H1 (cell line): ENCODE measurements around the gene FAM120A. TPM values are rescaled to one million over a fixed set of nuclear protein-coding genes. Genes with fewer than 3 reads are reported as not detected.

Experiments used
- CTCF ChIA-PET: fragments of 300-600 bp; sonication (Branson Sonifier 250); formaldehyde crosslinking; loops from one replicate; lab custom pipeline; 2021; ENCODE audit not compliant: partially characterized antibody; lab: Charles Lee
- POLR2A ChIA-PET: fragments of 300-600 bp; sonication (Branson Sonifier 250); formaldehyde crosslinking; loops from one replicate; lab custom pipeline; 2021; ENCODE audit warnings: inconsistent platforms; ENCODE audit not compliant: partially characterized antibody; lab: Charles Lee
- DNase-seq, 2 experiments: peaks; one replicate each; pipeline versions ENCODE4 v3.0.0 to v3.0.0-alpha.2; 2010 to 2022; ENCODE audit warnings: low spot score in 2 of 2, low read depth in 1 of 2, mixed read lengths in 1 of 2
- FAIRE-seq: peaks from 2 replicates; lab custom pipeline; 2011; peaks lifted over from hg19 to GRCh38; lab: Jason Lieb, UNC
- H2AFZ ChIP-seq: 2 replicates; pipeline ENCODE4 v1.8.1; 2012; ENCODE audit warnings: low read length, inconsistent platforms
- H2AK5ac ChIP-seq: 2 replicates; pipeline ENCODE4 v1.6.1; 2013; ENCODE audit warnings: low read depth, low read length
- H2BK120ac ChIP-seq: replicated peaks from 2 replicates; pipeline ENCODE3; 2013; ENCODE audit warnings: low read depth, low read length, inconsistent platforms
- H2BK12ac ChIP-seq: 2 replicates; pipeline ENCODE4 v1.6.1; 2013; ENCODE audit warnings: low read depth, low read length
- H2BK15ac ChIP-seq: 2 replicates; pipeline ENCODE4 v1.6.1; 2013; ENCODE audit warnings: low read length
- H2BK20ac ChIP-seq: 2 replicates; pipeline ENCODE4 v1.6.1; 2013; ENCODE audit warnings: low read length
- H2BK5ac ChIP-seq: 2 replicates; pipeline ENCODE4 v1.6.1; 2013; ENCODE audit warnings: low read depth, low read length
- H3K14ac ChIP-seq: 2 replicates; pipeline ENCODE4 v1.6.1; 2013; ENCODE audit warnings: inconsistent platforms; ENCODE audit not compliant: insufficient read length
- H3K18ac ChIP-seq: 2 replicates; pipeline ENCODE4 v1.6.1; 2013; ENCODE audit warnings: low read length; ENCODE audit errors: extremely low read depth
- H3K23ac ChIP-seq: 2 replicates; pipeline ENCODE4 v1.6.1; 2013; ENCODE audit warnings: inconsistent platforms; ENCODE audit not compliant: insufficient read length
- H3K23me2 ChIP-seq: 2 replicates; pipeline ENCODE4 v1.6.1; 2013; ENCODE audit warnings: low read depth, low read length
- H3K27ac ChIP-seq: 2 replicates; pipeline ENCODE4 v1.6.1; 2011; ENCODE audit warnings: low read depth, low read length, inconsistent platforms
- H3K27me3 ChIP-seq, 4 experiments: replicated peaks in 1 of 4; 1 replicate in 1 of 4; 2 replicates in 3 of 4; pipeline versions ENCODE4 v1.6.1 to v1.8.1; 2011 to 2013; ENCODE audit warnings: low read length in 3 of 4, mild to moderate bottlenecking in 3 of 4, inconsistent platforms in 2 of 4, mixed read lengths in 2 of 4, moderate library complexity in 1 of 4; ENCODE audit not compliant: control insufficient read depth in 3 of 4, insufficient read depth in 3 of 4; ENCODE audit errors: extremely low read depth in 1 of 4
- H3K36me3 ChIP-seq, 4 experiments: 2 replicates each; pipeline versions ENCODE4 v1.6.1 to v1.8.1; 2011 to 2013; ENCODE audit warnings: mild to moderate bottlenecking in 4 of 4, low read length in 3 of 4, moderate library complexity in 2 of 4, control low read depth in 1 of 4, inconsistent platforms in 1 of 4; ENCODE audit not compliant: insufficient read depth in 4 of 4, control insufficient read depth in 2 of 4
- H3K4ac ChIP-seq: replicated peaks from 2 replicates; pipeline ENCODE3; 2013; ENCODE audit warnings: low read length, low read depth, mixed read lengths, inconsistent platforms; ENCODE audit not compliant: insufficient read length
- H3K4me1 ChIP-seq, 4 experiments: replicated peaks in 1 of 4; 1 replicate in 1 of 4; 2 replicates in 3 of 4; pipeline versions ENCODE4 v1.6.1 to v1.8.1; 2011 to 2013; ENCODE audit warnings: low read length in 3 of 4, inconsistent platforms in 2 of 4, mixed read lengths in 1 of 4; ENCODE audit not compliant: insufficient read depth in 4 of 4, control insufficient read depth in 3 of 4
- H3K4me2 ChIP-seq, 2 experiments: 2 replicates each; pipeline versions ENCODE4 v1.6.1 to v1.8.1; 2011 to 2013; ENCODE audit warnings: low read depth in 2 of 2, low read length in 2 of 2, control low read depth in 1 of 2, inconsistent platforms in 1 of 2, mild to moderate bottlenecking in 1 of 2; ENCODE audit not compliant: insufficient read depth in 1 of 2
- H3K4me3 ChIP-seq, 4 experiments: fragments of 200-600, 300-600 bp in 1 of 4; sonication (generic), shearing (Covaris generic), sonication (Bioruptor Twin) in 1 of 4; 2 replicates each; pipeline versions ENCODE4 v1.5.1 to v1.8.1; 2011 to 2016; ENCODE audit warnings: low read length in 4 of 4, low read depth in 3 of 4, control low read depth in 2 of 4, inconsistent platforms in 2 of 4, mild to moderate bottlenecking in 2 of 4, mixed read lengths in 1 of 4, moderate library complexity in 1 of 4; ENCODE audit not compliant: insufficient read depth in 2 of 4; ENCODE audit errors: extremely low read depth in 1 of 4
- H3K56ac ChIP-seq: replicated peaks from 2 replicates; pipeline ENCODE3; 2013; ENCODE audit warnings: low read depth, mild to moderate bottlenecking, mixed read lengths, low read length, inconsistent platforms; ENCODE audit not compliant: insufficient read length
- H3K79me1 ChIP-seq: 2 replicates; pipeline ENCODE4 v1.6.1; 2013; ENCODE audit warnings: low read depth, low read length, control low read depth
- H3K79me2 ChIP-seq, 2 experiments: 2 replicates each; pipeline versions ENCODE4 v1.6.1 to v1.8.1; 2012 to 2013; ENCODE audit warnings: low read length in 2 of 2, mild to moderate bottlenecking in 2 of 2, inconsistent platforms in 1 of 2; ENCODE audit not compliant: insufficient read depth in 2 of 2, control insufficient read depth in 1 of 2
- H3K9ac ChIP-seq, 4 experiments: replicated peaks in 1 of 4; 1 replicate in 1 of 4; 2 replicates in 3 of 4; pipeline versions ENCODE4 v1.6.1 to v1.8.1; 2011 to 2013; ENCODE audit warnings: low read depth in 3 of 4, low read length in 3 of 4, control low read depth in 2 of 4, mild to moderate bottlenecking in 2 of 4, moderate library complexity in 2 of 4, inconsistent platforms in 1 of 4; ENCODE audit errors: extremely low read depth in 1 of 4
- H3K9me3 ChIP-seq, 2 experiments: 2 replicates each; pipeline versions ENCODE4 v1.6.1 to v1.8.1; 2012 to 2013; ENCODE audit warnings: mild to moderate bottlenecking in 2 of 2, moderate library complexity in 2 of 2, control low read depth in 1 of 2, inconsistent platforms in 1 of 2, low read depth in 1 of 2, low read length in 1 of 2, mixed read lengths in 1 of 2; ENCODE audit not compliant: insufficient read depth in 2 of 2
- H4K20me1 ChIP-seq, 2 experiments: replicated peaks in 1 of 2; 2 replicates each; pipeline versions ENCODE3 to v1.8.1; 2011 to 2013; ENCODE audit warnings: inconsistent platforms in 2 of 2, low read length in 2 of 2, mild to moderate bottlenecking in 1 of 2; ENCODE audit not compliant: insufficient read depth in 2 of 2, control insufficient read depth in 1 of 2
- H4K5ac ChIP-seq: 2 replicates; pipeline ENCODE4 v1.6.1; 2013; ENCODE audit warnings: low read length, low read depth, mixed read lengths, inconsistent platforms; ENCODE audit not compliant: insufficient read length
- H4K8ac ChIP-seq: 2 replicates; pipeline ENCODE4 v1.8.0; 2013; ENCODE audit warnings: mild to moderate bottlenecking, moderate library complexity, low read length, inconsistent platforms; ENCODE audit not compliant: insufficient read depth; ENCODE audit errors: extremely low read depth
- H4K91ac ChIP-seq: replicated peaks from 2 replicates; pipeline ENCODE3; 2013; ENCODE audit warnings: low read length, mixed read lengths, inconsistent platforms; ENCODE audit not compliant: insufficient read length
- WGBS, 2 experiments: shearing (Covaris generic) in 1 of 2; methylation state at CpG; one replicate each; pipeline versions ENCODE4 v1.1.6 to v1.1.7; 2013 to 2015; ENCODE audit warnings: low lambda C conversion rate in 2 of 2, mixed read lengths in 2 of 2, inconsistent platforms in 1 of 2, low coverage in 1 of 2, missing lambda C conversion rate in 1 of 2; ENCODE audit not compliant: insufficient replicate concordance in 2 of 2, insufficient coverage in 1 of 2, insufficient read length in 1 of 2; ENCODE audit errors: extremely low coverage in 1 of 2, missing lambda C conversion rate in 1 of 2; 5-methylcytosine and 5-hydroxymethylcytosine counted together
- polyA plus RNA-seq, 7 experiments: library from polyadenylated mRNA; depleted of rRNA in 3 of 7; stranded (reverse) in 5 of 7; unstranded in 2 of 7; fragments of >200 nt in 5 of 7; fragments of 200-250 nt in 2 of 7; gene quantifications; 1 replicate in 5 of 7; 2 replicates in 1 of 7; 4 replicates in 1 of 7; pipeline versions ENCODE4 v1.2.1 to v1.2.3, GENCODE V29; 2011 to 2013; ENCODE audit warnings: missing spikeins in 2 of 7, mixed read lengths in 2 of 7
- total RNA-seq: library from RNA; stranded (reverse); fragmentation: NEBNext Ultra II Directional; extraction: Animal tissue kit (Norgen Biotek cat#: 25700); gene quantifications from 2 replicates; pipeline ENCODE4 v1.2.1, GENCODE V29; 2021

Gene FAM120A
- total and polyA plus RNA-seq, 2 of the 8 experiments (the other 6 are each of a cell fraction or from before 2014, with no cell fraction given) = 24.9 to 54.7 TPM

GRCh38 chr9:93606187-93606586 lies 154.7 kb downstream of the FAM120A start:
- H3K79me2 ChIP-seq = peaks cover 0 to 20% of the 10 kb centered on the region in 2 experiments; a peak in 2 of 4 replicates
- no peak overlapping the region for H2BK20ac ChIP-seq
- H2AK5ac ChIP-seq = no peak overlapping the region
- H4K20me1 ChIP-seq = no peaks in the 10 kb centered on the region
- no peak overlapping the region for H4K8ac ChIP-seq
- ChIA-PET CTCF (interaction anchor here (0.8 kb wide), 1 partner anchor 62 kb away, joined by 3 read pairs; no protein-coding TSS in a partner anchor), POLR2A (no interaction called here)
- no peak overlapping the region for H2BK12ac ChIP-seq
- H2BK5ac ChIP-seq = no peak overlapping the region
- WGBS, 2 experiments = 57% methylated on average over 3 of the region's 3 CpGs; no CpG with 5 or more reads in 1 of the 2 experiments
- no peaks in the 10 kb centered on the region; a peak in 1 of 4 replicates for H3K9me3 ChIP-seq
- no peaks in the 10 kb centered on the region for H3K23me2 ChIP-seq
- no peak for DNase-seq
- no peaks in the 10 kb centered on the region for H3K36me3 ChIP-seq
- no peak overlapping the region for H3K4me2 ChIP-seq
- H3K18ac ChIP-seq = no peak overlapping the region
- H3K79me1 ChIP-seq = no peaks in the 10 kb centered on the region
- no peak overlapping the region for H2AFZ ChIP-seq
- no peak overlapping the region for H3K14ac ChIP-seq
- no peak for FAIRE-seq
- H2BK15ac ChIP-seq = no peak overlapping the region
- no peak overlapping the region for H3K23ac ChIP-seq
- H2BK120ac ChIP-seq = no peak overlapping the region
- no peaks in the 10 kb centered on the region for H3K27me3 ChIP-seq
- H4K91ac ChIP-seq = no peak overlapping the region
- no peak overlapping the region for H3K4ac ChIP-seq
- H3K4me3 ChIP-seq = no peak overlapping the region
- peaks cover under 1 to 4% (median 1%) of the 10 kb centered on the region in 4 experiments; a peak in 4 of 7 replicates for H3K4me1 ChIP-seq
- no peak overlapping the region for H3K9ac ChIP-seq
- no peak overlapping the region for H3K56ac ChIP-seq
- no peak overlapping the region for H4K5ac ChIP-seq
- H3K27ac ChIP-seq = no peak overlapping the region
